D721Med (cell line): ENCODE data around the gene EDARADD.

Experiments used
- DNase-seq: peaks from one replicate; pipeline ENCODE4 v3.0.0; 2011; ENCODE audit warnings: low spot score; ENCODE audit not compliant: insufficient read length
- FAIRE-seq: peaks from 2 replicates; lab custom pipeline; 2011; peaks lifted over from hg19 to GRCh38; lab: Jason Lieb, UNC
- TF ChIP-seq, protein P1 (sequence below): IDR thresholded peaks from 2 replicates; pipeline ENCODE4 v1.5.1; 2012; ENCODE audit warnings: mild to moderate bottlenecking, control low read depth; ENCODE audit not compliant: insufficient read depth; ENCODE audit errors: missing control alignments

EDARADD gene

DNA sequence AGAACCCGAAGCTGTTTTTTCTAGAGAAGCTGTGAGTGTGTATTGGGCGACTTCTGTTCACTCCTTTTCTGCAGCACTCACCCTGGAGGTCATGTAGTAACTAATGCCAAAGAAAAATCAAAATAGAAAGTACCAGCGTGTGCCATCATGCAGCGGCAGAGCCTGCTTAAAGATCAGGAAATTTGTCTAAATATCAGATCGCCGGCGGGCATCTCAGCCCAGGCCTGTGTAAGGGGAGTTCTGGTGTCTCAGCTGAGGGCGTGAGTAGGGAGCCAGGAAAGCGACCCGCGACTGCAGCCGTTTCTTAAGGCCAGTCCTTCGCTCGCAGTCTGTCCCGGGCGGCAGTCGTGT, 768 bp downstream of the EDARADD start:
- DNase-seq (no peak), FAIRE-seq (no peak)
- TF ChIP-seq, protein P1, sequence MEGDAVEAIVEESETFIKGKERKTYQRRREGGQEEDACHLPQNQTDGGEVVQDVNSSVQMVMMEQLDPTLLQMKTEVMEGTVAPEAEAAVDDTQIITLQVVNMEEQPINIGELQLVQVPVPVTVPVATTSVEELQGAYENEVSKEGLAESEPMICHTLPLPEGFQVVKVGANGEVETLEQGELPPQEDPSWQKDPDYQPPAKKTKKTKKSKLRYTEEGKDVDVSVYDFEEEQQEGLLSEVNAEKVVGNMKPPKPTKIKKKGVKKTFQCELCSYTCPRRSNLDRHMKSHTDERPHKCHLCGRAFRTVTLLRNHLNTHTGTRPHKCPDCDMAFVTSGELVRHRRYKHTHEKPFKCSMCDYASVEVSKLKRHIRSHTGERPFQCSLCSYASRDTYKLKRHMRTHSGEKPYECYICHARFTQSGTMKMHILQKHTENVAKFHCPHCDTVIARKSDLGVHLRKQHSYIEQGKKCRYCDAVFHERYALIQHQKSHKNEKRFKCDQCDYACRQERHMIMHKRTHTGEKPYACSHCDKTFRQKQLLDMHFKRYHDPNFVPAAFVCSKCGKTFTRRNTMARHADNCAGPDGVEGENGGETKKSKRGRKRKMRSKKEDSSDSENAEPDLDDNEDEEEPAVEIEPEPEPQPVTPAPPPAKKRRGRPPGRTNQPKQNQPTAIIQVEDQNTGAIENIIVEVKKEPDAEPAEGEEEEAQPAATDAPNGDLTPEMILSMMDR, result no peak

DNA sequence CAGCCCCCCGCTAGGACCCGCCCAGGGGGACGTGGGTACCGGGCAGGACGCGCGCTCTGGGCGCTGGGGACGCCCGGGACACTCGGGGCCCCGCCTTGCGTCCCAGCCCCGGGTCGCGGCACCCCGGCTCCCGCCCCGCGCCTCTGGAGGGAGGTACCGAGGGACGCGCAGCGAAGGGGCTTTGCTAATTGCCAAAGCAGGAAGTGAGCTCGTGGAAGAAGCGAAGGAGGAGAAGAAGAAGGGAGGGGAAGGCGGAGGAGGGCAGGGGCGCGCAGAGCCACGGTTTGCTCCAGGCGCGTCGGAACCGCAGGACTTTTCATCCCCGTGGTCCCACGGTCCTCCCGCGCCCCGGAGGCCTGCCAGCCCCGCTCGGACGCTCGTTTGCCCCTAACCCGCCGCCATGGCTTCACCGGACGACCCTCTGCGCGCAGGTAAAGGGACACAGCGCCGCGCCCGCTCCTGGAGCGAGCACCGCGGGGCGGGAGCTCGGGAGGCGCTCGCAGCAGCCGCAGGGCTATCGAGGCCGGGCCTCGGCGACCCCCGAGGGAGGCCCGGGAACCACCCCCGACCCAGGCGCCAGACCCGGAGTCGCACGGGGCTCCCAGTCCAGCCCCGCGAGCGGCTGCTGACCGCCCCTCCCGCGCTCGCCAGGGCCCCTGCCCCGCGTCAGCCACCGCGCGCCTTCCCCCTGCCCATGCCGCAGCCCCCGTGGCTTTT, 1.3 kb downstream of the EDARADD start:
- no peak for FAIRE-seq
- no peak for DNase-seq
- TF ChIP-seq, protein P1, result no peak

DNA sequence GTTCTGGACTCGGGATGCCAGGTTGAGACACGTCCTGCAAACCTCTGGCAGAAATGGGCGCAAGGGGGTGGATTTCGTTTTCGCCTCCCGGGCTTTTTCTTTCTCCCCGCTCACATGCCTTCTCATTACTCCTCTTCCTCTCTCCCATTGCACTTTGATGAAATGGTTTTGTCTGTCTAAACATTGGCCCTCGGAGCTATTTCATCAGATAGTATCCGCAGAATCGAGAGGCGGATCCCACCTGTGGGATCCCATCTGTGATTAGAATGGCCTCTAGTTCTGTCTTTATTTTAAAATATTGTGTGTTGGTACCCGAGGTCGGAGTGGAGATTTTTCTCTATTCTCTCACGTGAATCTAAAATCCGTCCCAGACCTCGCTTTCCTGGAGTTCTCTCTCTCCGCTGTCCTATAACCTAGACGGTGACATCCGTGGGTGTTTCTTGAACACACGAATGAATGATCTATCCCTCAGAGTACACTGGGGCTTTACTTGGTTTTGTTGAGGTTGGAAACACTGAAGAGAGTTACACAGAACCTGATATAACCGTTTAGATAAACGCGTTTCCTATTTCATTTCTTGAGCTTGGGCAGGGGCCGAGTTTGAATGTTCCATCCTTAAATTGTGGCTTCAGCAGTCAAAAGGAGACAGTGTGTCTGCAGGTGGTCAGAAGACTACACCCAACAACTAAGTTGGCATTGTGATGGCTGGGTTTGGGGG, 2.0 kb downstream of the EDARADD start:
- FAIRE-seq (no peak), DNase-seq (no peak)
- TF ChIP-seq, protein P1, result no peak

DNA sequence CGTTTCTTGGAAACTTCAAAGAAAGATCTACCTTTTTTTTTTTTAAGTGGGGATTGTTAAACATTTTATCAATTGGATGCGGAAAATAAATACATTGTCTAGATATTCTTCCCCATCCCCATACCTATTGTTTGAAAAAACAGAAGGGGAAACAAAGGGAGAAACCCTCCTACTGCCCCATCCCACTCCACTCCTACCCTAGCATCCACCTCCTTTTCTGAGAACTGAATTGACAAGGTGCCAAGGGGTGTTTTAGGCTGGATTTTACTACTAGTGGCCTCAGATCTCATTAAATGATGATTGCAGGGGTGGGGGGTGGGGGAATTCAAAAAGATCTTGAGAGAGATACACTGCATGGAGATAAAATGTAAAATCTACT, 2.6 kb downstream of the EDARADD start:
- FAIRE-seq, result no peak
- DNase-seq, result no peak
- TF ChIP-seq, protein P1, result no peak

DNA sequence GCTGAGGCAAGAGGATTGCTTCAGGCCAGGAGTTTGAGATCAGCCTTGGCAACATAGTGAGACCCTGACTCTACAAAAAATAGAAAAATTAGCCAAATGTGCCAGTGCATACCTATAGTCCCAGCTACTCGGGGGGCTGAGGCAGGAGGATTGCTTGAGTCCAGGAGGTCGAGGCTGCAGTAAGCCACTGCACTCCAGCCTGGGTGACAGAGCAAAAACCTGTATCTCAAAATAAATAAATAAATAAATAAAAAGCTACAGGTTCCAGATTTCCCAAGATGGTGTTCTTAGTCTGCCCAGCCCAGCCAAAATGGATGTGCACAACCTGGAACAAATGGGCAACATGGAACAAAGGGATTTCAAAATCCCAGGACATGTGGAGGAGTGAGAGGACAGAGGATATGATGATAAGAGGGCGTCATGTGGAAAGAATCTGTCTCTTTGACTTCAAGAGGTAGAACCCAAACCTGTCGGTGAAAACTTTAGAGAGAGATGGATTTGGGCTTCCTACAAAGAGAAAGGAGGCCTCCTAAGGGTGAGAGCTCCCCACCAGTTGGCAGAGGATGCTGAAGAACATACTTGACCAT, 3.2 kb downstream of the EDARADD start:
- no peak for DNase-seq
- no peak for FAIRE-seq

DNA sequence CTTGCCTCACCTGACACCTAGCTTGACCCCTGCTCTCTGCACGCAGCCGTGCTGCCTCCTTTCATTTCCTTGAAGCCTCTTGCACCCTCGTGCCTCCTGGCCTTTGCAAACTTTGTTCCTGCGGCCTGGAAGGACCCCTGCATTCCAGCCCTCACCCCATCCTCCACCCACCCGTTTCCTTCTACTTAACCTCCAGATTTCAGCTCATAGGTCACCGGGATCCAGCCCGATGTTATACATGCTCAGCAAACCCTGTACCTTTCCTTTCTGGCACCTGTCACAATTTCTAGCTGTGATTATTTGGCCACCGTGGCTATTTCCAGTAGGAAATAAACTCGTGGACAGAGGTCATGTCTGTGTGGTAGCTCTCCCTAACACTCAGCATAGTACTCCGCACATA, 4.5 kb downstream of the EDARADD start:
- FAIRE-seq, result no peak
- TF ChIP-seq, protein P1, result no peak
- no peak for DNase-seq

More for the DNA sequence above, 3.2 kb downstream of the EDARADD start:
- TF ChIP-seq, protein P1, result no peak
